ENCODE measurements around the gene DRAM2. TPM values are rescaled to one million over a fixed set of nuclear protein-coding genes. Genes with fewer than 3 reads are reported as not detected.

Gene DRAM2
- total RNA-seq, 1 experiment from 2014 or later: 34.4 TPM

GRCh38 chr1:111175349-111175748 lies 35.5 kb upstream of the DRAM2 start:
- H3K27ac Mint-ChIP-seq: no peak overlapping the region
- H3K4me3 Mint-ChIP-seq: no peak overlapping the region
- H4K8ac ChIP-seq (replicated peaks; ENCODE audit: insufficient read length, low read depth, low read length): no peak overlapping the region
- no peaks in the 10 kb centered on the region for H3K4me1 ChIP-seq (ENCODE audit: insufficient read depth, low read length)
- no CpG with 5 or more reads among the region's 3 CpGs for WGBS (ENCODE audit: extremely low coverage, insufficient read length, low lambda C conversion rate)
- H3K27ac ChIP-seq (ENCODE audit: insufficient read length, low read depth, low read length): no peak overlapping the region
- no peak for TF ChIP-seq CTCF (conservative IDR thresholded peaks at IDR 0.05)
- H4K20me1 ChIP-seq (ENCODE audit: control insufficient read depth, insufficient read depth, insufficient read length): no peaks in the 10 kb centered on the region
- H2AFZ ChIP-seq (ENCODE audit: low read length): no peak overlapping the region
- no peaks in the 10 kb centered on the region for H3K27me3 ChIP-seq (ENCODE audit: insufficient read depth, low read length)
- no peak overlapping the region for H4K5ac ChIP-seq (ENCODE audit: insufficient read length, low read depth, low read length)
- no peak overlapping the region for H2BK15ac ChIP-seq (ENCODE audit: low read depth, low read length)
- H2BK20ac ChIP-seq (ENCODE audit: low read depth, low read length, poor library complexity, severe bottlenecking): no peak overlapping the region
- H3K79me1 ChIP-seq (ENCODE audit: insufficient read depth, low read depth, low read length, poor library complexity, severe bottlenecking): no peaks in the 10 kb centered on the region
- H3K79me2 ChIP-seq (ENCODE audit: insufficient read depth, low read length): no peaks in the 10 kb centered on the region
- H2AK5ac ChIP-seq (ENCODE audit: insufficient read length, low read length): no peak overlapping the region
- no peak overlapping the region for H3K14ac ChIP-seq (ENCODE audit: insufficient read depth, low read length)
- H3K56ac ChIP-seq (ENCODE audit: insufficient read length, low read depth, low read length): no peak overlapping the region
- H3K18ac ChIP-seq (ENCODE audit: insufficient read length, low read depth, low read length): no peak overlapping the region
- no peak overlapping the region for H3K23ac ChIP-seq (ENCODE audit: insufficient read length, low read depth, low read length)
- no peak overlapping the region for H3T11ph ChIP-seq (ENCODE audit: low read length)
- no peaks in the 10 kb centered on the region for H3K27me3 Mint-ChIP-seq (ENCODE audit: low read depth)
- no peak for DNase-seq
- no peak overlapping the region for H2BK120ac ChIP-seq (ENCODE audit: low read depth, low read length, poor library complexity, severe bottlenecking)
- no peak overlapping the region for H2BK12ac ChIP-seq (ENCODE audit: insufficient read length, low read depth, low read length)
- no peak overlapping the region for H3K9ac ChIP-seq (ENCODE audit: extremely low read depth, insufficient read length, low read length)
- no peaks in the 10 kb centered on the region for H3K23me2 ChIP-seq (ENCODE audit: insufficient read length, low read depth, low read length, poor library complexity, severe bottlenecking)
- H2BK5ac ChIP-seq (ENCODE audit: insufficient read length, low read length): no peak overlapping the region
- H3K4me1 Mint-ChIP-seq: no peaks in the 10 kb centered on the region
- H3K36me3 Mint-ChIP-seq (ENCODE audit: insufficient read depth in 1 of 3, low read depth in 3 of 3): peaks cover 0 to 12% (median 5%) of the 10 kb centered on the region in 3 experiments; a peak in 4 of 7 replicates
- no peak overlapping the region for H3K4me2 ChIP-seq (ENCODE audit: insufficient read depth, insufficient read length, low read length)
- no peak overlapping the region for H3K4ac ChIP-seq (ENCODE audit: low read depth, low read length)
- no peak overlapping the region for H4K91ac ChIP-seq (ENCODE audit: insufficient read length, low read depth, low read length)
- H3K9me3 Mint-ChIP-seq: no peaks in the 10 kb centered on the region
- H3K9me3 ChIP-seq (ENCODE audit: control insufficient read depth, low read depth, low read length): no peaks in the 10 kb centered on the region

Measured in H9 (cell line).